NOMO-1 treated with DMSO at 0.1 percent for 48 hours (cell line): Measurements from ENCODE around the gene HLA-DMA.
A peak's percentile ranks its signal among the peaks of the same experiment; 100 is the strongest.

Source experiments
- DNase-seq: peaks from one replicate; lab custom pipeline; 2025; ENCODE audit not compliant: unreplicated experiment; lab: John Stamatoyannopoulos, UW

Gene HLA-DMA

DNA sequence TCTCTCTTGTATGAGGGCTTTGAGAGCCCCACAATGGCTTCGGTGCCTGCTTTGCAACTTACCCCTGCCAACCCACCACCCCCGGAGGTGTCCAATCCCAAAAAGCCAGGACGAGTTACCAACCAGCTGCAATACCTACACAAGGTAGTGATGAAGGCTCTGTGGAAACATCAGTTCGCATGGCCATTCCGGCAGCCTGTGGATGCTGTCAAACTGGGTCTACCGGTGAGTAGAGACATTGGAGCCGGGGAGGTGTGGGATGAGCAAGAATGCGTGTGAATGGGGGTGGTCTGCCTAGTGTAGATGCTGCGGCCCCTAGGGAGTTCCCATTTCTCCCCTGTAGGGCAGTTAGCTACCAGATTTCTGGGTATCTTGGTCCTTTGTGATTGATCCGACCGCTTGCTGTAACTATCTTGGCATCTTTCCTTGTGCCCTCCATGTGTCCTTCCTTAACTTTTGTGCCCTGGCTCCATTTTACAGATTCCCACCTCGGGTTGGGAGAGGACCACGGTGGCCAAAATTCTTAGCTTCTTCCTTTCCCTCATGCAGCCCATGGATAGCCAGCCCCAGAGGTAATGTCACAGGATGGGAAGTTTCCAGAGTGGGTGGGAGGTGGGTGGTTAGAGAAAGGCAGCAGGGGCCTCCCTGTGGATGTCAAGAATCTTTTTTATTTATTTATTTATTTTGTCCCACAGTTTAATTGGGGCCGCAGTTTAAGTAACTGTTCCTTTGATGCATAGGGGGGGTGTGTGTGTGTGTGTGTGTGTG lies 21.8 kb upstream of the HLA-DMA start:
- no peak for DNase-seq

DNA sequence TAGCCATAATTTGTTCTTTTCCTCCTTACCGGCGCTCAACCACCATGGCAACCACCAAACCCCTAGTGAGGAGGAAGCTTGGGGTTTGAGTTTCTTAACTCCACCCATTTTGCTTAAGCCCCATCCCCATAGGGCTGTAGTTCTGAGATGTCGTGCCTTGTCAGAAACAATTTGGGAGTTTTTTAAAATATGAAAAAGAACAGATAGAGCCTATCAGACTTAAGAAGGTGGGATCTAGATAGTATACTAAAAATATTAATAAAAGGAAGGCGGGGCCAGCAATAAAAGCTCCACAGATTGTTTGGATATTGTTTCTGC lies 21.1 kb upstream of the HLA-DMA start:
- peak; percentile 49 for DNase-seq

DNA sequence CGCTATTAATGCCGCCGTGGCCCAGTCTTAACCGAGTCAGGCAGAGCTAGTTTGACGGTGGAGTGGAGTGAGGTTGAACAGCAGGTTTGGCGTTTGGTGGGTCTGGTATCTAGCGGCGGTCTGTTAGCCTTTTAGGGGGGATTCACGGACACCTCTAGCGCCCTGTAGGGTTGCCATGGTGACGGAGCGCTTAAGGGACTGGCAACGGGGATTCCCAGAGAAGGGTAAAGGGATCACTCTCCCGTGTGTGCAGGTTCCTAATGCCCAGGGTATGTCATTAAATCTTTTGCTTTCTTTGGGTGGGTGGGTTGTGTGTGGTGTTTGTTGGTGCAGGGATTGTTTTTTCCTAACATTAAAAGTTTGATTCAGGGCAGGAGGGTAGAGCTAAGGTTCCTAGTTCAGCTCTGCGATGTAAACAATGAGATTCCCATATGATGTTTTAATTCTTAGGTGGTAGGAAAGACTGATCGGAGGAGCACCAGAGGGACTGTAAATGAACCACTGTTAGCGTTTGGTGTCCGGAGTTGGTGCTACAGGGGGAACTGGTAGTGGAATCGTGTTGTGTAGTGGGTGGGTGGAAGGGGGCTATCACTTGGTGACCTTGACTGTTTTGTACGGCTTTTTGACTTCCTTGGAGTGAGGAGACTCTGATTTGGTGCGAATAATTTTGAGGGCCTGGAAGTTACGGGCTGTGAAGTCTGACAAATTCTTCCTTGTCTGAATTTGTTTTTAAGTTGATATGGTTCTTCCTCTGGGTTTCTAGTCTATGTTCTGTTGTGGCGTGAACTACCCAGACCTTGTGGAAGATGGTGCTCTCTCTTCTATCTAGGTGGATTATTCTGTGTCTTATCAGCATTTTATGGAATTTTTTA lies 20.5 kb upstream of the HLA-DMA start:
- no peak for DNase-seq

GRCh38 chr6:32972353-32973143 lies 19.7 kb upstream of the HLA-DMA start:
- no peak for DNase-seq

DNA sequence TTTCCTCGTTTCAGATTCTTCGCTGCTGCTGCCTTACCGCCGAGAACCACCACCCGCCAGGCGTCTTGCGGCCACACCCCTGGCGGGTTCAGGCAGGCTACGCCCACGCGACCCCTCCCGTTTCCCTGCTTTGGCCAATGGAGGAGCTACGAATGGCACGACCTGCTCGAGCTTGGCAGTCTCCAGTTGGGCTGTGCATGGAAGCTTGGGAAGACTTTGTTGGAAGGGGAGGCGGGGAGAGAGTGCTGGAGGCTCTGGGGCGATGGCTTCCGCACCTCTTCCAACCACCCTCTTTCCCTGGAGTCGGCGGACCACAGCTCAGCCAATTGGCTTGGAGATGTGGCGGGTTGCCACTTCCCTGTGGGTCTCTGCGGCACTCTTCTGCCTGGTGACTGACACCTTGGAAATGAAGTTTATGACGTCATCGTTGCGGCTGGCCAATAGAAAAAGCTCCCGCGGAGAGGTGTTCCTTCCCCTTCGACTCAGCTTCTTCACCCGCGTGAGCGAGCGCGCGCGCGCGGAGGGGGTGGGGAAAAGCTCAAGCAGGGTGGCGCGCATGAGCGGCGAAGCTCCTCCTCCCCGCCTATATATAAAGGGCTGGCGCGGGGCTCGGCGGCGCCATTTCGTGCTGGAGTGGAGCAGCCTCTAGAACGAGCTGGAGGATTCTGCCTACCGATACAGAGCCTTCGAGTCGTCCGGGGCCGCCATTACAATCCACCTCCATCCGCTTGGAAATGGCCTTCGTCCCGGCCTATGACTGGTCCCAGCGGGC lies 18.9 kb upstream of the HLA-DMA start:
- peak; percentile 99 for DNase-seq

- no peak for DNase-seq
Observed at GRCh38 chr6:32971242-32971580, 18.3 kb upstream of the HLA-DMA start.

GRCh38 chr6:32970413-32971241 lies 17.7 kb upstream of the HLA-DMA start:
- DNase-seq = peak; percentile 78

GRCh38 chr6:32969685-32970412 lies 17.0 kb upstream of the HLA-DMA start:
- peak; percentile 89 for DNase-seq

DNA sequence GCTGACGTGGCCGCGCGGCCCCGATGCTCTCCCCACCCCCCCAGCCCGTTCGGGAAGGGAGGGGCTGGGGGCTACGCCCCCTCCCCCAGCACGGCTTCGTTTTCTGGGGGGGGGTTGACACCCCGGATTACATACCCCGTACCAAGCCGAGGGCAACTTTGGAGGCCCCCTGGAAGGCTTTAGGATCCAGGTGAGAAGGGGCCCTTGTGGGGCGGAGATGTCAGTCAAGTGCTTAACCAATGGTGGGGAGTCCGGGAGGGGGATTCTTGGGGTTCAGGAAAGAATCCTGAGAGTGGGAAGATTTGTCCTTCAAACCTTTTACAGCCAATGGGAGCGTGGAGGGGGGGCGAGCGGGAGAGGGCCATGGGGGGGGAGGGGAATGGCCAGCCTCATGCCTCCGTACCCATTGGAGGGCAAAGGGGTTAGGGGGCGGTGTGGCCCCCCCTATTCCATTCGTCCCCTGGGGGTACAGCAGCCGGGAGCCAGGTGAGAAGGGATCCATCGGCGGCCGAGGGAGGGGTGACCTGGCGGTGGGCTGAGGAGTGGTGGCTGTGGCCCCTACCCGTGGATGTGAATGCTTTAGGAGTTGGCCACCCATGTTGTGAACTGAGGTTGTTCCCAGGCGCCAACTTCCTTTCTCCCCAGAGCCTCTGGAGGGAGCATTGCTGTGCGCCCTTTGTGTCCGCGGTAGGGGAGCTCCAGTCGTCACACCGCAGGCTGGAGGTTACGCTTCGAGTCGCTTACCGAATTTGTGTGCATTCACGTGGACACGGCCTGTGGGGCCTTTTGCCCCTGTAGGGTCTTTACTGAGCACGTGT lies 16.2 kb upstream of the HLA-DMA start:
- DNase-seq = peak; percentile 68

DNA sequence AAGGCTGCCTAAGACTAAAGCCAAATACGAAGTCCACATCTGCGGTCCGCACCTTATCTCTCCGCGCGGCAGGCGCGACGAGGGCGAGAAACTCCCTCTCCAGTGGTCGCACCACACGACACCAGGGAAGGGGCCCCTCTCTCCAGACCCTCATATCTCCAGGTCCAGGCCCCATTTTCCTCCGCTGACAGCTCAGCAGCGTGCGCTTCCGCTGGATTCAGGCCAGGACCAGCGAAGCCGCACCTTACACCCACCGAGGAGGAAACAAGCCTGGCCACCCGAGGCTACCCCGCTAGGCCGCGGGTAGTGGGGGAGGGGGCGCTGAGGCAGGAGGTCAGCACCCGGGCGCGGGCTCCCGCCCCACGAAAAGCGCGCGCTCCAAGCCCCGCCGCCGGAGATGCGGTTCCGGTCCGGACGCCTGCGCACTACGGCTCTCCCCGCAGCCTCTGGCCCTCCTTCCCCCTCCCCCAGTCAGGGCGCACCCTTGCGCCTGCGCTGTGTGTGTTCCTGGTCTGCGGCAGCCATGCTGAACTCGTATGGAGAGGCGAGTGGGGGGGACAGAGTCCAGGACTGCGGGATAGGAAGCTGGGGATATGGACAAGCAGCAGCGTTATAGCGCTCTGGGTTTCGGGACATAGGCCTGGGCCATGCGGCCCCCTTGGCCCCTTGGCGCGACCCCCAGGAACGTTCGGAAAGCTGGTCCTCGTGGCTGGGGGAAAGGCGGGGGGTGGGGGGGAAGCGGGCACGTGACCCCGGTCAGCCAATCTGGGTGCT lies 15.4 kb upstream of the HLA-DMA start, which contains the start of gene BRD2:
TSS of gene BRD2 (plus strand) at position 502 of the 774 bp plus-strand sequence. CDS start 4,305 bp downstream, outside the sequence.
- DNase-seq = peak; percentile 94

DNA sequence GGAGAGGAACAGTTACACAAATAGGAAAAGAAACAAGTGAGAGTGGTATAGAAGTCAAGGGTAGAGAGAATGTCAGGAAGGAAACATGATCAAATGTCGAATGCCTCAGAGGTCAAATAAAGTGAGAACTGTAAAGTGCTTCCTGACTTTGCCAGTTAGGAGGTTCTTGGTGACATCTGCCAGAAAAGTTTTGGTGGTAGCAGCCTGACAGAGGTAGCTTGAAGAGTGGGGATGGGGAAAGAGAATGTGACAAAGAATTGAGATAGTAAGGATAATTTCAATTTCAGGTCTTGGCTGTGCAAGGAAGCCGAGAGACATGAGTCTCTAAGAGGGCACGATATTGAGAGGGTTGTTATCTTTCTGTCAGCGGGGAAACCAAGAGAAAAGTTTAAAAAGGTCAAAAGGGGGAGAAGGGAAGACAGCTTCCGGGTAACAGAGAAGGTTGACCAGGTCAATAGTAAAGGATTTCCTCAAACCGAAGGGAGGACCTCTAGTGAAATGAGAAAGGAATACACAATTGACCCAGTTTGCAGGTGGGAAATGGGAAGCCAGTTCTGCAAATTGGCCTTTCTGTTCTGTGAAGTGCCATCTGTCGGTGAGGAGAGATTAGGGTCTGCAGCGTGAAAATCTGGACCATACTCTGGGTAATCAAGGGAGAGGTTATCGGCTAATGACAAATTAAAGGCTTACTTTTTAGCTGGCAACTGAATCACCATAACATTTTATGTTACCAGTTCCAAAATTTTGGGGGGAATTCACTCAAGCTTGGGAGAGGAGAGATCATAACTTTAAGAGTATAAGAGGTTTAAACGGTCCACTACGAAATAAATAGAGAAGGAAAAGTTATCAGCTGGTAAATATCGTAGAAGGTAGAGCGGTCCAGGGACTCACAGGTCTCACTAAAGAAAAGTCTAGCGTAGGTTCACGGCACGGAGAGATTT lies 14.5 kb upstream of the HLA-DMA start:
- DNase-seq = peak; percentile 68

DNA sequence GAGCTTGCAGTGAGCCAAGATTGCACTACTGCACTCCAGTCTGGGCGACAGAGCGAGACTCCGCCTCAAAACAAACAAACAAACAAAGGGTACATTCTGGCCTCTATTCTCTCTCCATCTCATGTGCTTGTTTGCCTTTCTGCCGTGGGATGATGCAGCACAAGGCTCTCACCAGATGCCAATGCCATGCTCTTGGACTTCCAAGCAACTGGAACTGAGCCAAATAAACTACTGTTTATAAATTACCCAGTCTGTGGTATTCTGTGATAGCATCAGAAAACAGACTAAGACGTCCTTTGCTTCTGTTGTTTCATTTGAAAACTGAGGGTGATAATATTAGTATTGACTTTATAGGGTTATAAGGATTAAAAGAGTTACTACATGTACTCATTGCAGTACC lies 11.9 kb upstream of the HLA-DMA start:
- DNase-seq = no peak

DNA sequence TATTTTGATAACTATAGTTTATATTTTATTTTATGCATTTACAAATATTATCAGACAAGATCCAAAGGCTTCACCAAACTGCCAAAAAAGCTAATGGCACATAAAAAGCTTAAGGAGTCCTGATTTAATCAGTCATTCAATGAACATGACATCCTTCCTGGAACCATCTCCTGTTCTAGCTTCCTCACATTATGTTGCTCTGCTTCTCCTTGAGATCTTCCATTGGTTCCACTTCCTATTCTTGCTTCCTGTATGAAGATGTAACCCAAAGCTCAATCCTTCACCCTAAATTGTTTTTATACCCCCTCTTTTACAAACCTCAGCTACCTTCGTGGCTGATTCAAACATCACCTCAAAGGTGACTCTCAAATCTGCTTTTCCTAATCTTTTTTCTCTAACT lies 11.0 kb upstream of the HLA-DMA start:
- DNase-seq = no peak

DNA sequence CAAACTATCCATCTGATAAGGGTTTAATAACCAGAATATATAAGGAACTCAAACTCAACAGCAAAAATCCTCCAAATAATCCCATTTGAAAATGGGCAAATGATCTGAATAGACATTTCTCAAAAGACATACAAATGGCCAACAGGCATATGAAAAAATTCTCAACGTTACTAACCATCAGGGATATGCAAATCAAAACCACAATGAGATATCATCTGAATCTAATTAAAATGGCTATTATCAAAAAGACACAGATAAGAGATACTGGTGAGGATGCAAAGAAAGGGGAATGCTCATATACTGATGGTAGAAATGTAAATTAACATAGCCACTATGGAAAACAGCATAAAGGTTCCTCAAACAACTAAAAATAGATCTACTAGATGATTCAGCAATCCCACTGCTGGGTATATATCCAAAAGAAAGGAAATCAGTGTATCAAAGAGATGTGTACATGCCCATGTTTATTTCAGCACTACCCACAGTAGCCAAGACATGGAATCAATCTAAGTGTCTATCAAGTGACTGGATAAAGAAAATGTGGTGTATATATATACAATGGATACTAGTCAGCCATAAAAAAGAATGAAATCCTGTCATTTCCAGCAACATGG lies 9.4 kb upstream of the HLA-DMA start:
- DNase-seq = no peak

DNA sequence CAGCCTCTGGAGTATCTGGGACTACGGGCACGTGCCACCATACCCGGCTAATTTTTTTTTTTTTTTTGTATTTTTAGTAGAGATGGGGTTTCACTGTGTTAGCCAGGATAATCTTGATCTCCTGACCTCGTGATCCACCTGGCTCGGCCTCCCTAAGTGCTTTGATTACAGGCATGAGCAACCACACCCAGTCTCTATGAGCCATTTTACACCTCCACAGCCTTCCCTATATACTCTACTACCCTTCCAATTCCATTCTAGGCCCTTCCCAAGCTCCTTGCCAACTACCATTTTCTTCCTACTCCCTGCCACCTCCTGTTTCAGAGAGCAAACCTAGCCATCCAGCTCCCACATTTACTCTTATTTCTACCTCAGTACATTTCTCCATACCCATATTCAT lies 7.7 kb upstream of the HLA-DMA start:
- DNase-seq = no peak

GRCh38 chr6:32956176-32956575 lies 3.3 kb upstream of the HLA-DMA start:
- DNase-seq = no peak
